SU-DHL-6 (cell line): Measurements from ENCODE around the gene WDR93.

ENCODE experiments used
- CTCF ChIP-seq: fragments of 200-600 bp; sonication (generic); IDR thresholded peaks from one replicate; pipeline ENCODE4 v1.5.1; 2017; ENCODE audit warnings: antibody characterized with exemption, mild to moderate bottlenecking, low read length, moderate library complexity; ENCODE audit not compliant: insufficient read depth, poor library complexity, severe bottlenecking
- EZH2phosphoT487 ChIP-seq: fragments of 200-600 bp; sonication (generic), shearing (Covaris generic); conservative IDR thresholded peaks from 2 replicates; pipeline ENCODE4 v1.6.1; 2018; ENCODE audit warnings: mild to moderate bottlenecking, antibody characterized with exemption, low read length, moderate library complexity, mixed read lengths

DNA sequence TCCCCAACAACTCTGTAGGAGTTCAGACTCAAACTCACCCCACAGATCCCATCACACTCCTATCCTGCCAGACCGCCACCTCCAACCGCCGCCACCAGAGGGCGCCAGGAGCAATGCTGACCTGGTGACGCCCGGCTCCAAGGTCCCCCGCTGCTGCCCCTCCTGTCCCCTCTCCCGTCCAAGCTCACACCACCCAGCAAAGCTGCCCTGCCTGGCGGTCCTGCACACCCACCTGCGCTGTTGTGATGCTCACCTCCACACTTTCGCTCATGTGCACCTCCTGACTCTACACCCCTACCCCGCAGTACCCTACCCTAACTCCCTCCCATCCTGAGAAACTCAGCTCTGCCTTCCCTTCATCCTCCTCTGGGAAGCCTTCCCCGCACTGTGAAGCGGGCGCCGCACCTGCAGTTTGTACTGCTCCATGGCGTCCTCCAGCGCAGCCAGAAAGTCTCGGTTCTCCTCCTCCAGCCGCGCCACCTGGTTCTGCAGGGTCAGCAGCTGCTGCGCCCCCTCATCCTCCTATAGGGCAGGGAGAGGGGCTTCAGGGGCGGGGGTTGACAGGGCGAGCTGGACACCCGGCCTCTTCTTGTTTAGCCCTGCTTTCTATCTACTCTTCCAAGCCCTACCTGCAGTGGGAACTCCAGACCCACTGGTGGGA, 43.3 kb upstream of the WDR93 start:
- TF ChIP-seq CTCF (peak; percentile 84), EZH2phosphoT487 (no peak)
